ENCODE data around the gene ASB1. TPM values are rescaled to one million over a fixed set of nuclear protein-coding genes. Genes with fewer than 3 reads are reported as not detected.

The ASB1 gene
- total RNA-seq, 1 experiment from 2014 or later: 46.0 TPM

DNA sequence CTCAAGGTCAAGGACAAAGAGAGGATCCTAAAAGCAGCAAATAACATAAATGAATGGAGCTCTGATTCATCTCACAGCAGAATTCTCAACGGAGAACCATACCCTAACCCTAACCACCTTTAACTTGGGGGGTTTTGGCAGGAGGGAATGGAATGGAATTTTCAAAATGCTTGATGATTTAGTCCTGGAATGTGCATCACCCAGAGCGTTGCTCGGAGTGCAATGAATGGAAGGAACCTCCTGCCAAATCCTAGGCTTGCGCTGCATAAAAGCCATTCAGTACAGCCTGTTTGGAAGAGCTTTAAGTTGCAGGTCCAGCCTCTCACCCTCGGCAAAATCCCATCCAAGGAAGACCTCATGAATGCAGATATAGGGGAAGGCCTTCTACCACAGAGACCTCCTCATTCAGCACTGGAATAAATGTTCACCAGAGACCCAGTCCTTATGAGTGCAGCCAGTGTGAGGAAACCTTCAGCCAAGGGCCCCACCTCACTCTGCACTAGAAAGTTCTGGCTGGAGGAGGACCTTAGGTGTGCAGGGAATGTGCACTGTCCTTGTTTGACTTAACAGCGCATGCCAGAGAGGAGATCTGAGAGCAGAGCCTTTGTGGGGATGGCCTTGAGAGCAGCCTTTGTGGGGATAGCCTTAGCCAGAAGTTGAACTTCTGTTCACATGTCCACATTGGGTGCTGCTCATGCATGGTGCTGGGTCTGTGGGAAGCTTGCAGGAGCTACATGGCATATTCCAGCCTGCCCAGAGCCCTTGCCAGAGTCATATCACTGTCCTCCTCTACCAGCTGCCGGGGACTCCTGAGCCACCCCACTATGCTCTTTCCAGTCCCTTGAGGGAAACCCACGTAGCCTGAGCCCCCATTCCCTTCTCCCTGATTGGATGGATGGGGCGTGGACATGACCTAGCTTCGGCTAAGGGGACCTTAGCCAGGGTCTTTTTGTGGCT is 30.5 kb downstream of the ASB1 start:
- Mint-ChIP-seq H3K27me3 (ENCODE audit: low read depth) (peaks cover 9% of the 10 kb centered on the region), H3K36me3 (ENCODE audit: insufficient read depth in 1 of 3, low read depth in 3 of 3) (peaks cover 5 to 6% (median 5%) of the 10 kb centered on the region in 3 experiments), H3K4me3 (no peak overlapping the region), H3K9me3 (peaks cover 0 to 8% of the 10 kb centered on the region in 2 experiments; a peak in 2 of 5 replicates), H3K27ac (no peak overlapping the region; a peak in 1 of 7 replicates), H3K4me1 (no peaks in the 10 kb centered on the region)
- no peak overlapping the region for H2BK12ac ChIP-seq (ENCODE audit: insufficient read length, low read depth, low read length)
- H4K91ac ChIP-seq (ENCODE audit: insufficient read length, low read depth, low read length): no peak overlapping the region
- no peak overlapping the region for H4K5ac ChIP-seq (ENCODE audit: insufficient read length, low read depth, low read length)
- H3K4me1 ChIP-seq (ENCODE audit: insufficient read depth, low read length): no peaks in the 10 kb centered on the region
- H3K4ac ChIP-seq (ENCODE audit: low read depth, low read length): no peak overlapping the region
- no peaks in the 10 kb centered on the region for H3K23me2 ChIP-seq (ENCODE audit: insufficient read length, low read depth, low read length, poor library complexity, severe bottlenecking)
- H3K18ac ChIP-seq (ENCODE audit: insufficient read length, low read depth, low read length): no peak overlapping the region
- H2BK5ac ChIP-seq (ENCODE audit: insufficient read length, low read length): no peak overlapping the region
- no peak overlapping the region for H3T11ph ChIP-seq (ENCODE audit: low read length)
- no peak overlapping the region for H3K9ac ChIP-seq (ENCODE audit: extremely low read depth, insufficient read length, low read length)
- H2BK15ac ChIP-seq (ENCODE audit: low read depth, low read length): no peak overlapping the region
- no peak overlapping the region for H3K4me2 ChIP-seq (ENCODE audit: insufficient read depth, insufficient read length, low read length)
- no peak overlapping the region for H2AK5ac ChIP-seq (ENCODE audit: insufficient read length, low read length)
- WGBS (ENCODE audit: extremely low coverage, insufficient read length, low lambda C conversion rate): no CpG with 5 or more reads among the region's 10 CpGs
- H3K79me1 ChIP-seq (ENCODE audit: insufficient read depth, low read depth, low read length, poor library complexity, severe bottlenecking): no peaks in the 10 kb centered on the region
- no peaks in the 10 kb centered on the region for H3K9me3 ChIP-seq (ENCODE audit: control insufficient read depth, low read depth, low read length)
- H3K23ac ChIP-seq (ENCODE audit: insufficient read length, low read depth, low read length): no peak overlapping the region
- H3K56ac ChIP-seq (ENCODE audit: insufficient read length, low read depth, low read length): no peak overlapping the region
- no peaks in the 10 kb centered on the region for H3K27me3 ChIP-seq (ENCODE audit: insufficient read depth, low read length)
- H3K27ac ChIP-seq (ENCODE audit: insufficient read length, low read depth, low read length): no peak overlapping the region
- H2AFZ ChIP-seq (ENCODE audit: low read length): no peak overlapping the region
- no peaks in the 10 kb centered on the region for H4K20me1 ChIP-seq (ENCODE audit: control insufficient read depth, insufficient read depth, insufficient read length)
- H3K14ac ChIP-seq (ENCODE audit: insufficient read depth, low read length): no peak overlapping the region; the same call in 1 of the 2 replicates
- no peak overlapping the region for H4K8ac ChIP-seq (replicated peaks; ENCODE audit: insufficient read length, low read depth, low read length)
- H3K79me2 ChIP-seq (ENCODE audit: insufficient read depth, low read length): no peaks in the 10 kb centered on the region
- H2BK120ac ChIP-seq (ENCODE audit: low read depth, low read length, poor library complexity, severe bottlenecking): no peak overlapping the region
- TF ChIP-seq, protein P1, sequence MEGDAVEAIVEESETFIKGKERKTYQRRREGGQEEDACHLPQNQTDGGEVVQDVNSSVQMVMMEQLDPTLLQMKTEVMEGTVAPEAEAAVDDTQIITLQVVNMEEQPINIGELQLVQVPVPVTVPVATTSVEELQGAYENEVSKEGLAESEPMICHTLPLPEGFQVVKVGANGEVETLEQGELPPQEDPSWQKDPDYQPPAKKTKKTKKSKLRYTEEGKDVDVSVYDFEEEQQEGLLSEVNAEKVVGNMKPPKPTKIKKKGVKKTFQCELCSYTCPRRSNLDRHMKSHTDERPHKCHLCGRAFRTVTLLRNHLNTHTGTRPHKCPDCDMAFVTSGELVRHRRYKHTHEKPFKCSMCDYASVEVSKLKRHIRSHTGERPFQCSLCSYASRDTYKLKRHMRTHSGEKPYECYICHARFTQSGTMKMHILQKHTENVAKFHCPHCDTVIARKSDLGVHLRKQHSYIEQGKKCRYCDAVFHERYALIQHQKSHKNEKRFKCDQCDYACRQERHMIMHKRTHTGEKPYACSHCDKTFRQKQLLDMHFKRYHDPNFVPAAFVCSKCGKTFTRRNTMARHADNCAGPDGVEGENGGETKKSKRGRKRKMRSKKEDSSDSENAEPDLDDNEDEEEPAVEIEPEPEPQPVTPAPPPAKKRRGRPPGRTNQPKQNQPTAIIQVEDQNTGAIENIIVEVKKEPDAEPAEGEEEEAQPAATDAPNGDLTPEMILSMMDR (conservative IDR thresholded peaks at IDR 0.05): no peak
- no peak overlapping the region for H2BK20ac ChIP-seq (ENCODE audit: low read depth, low read length, poor library complexity, severe bottlenecking)
- DNase-seq: no peak
